ENCODE data around the gene SPATC1L.
"Not testable (repeated sequence)": the region's sequence is repeated elsewhere in the genome, so short reads cannot be mapped to it uniquely, and the experiment has no call there.

SPATC1L gene

GRCh38 chr21:46183910-46184624 lies at the start of gene SPATC1L:
SPATC1L (minus strand) TSS chr21:46184459; CDS start chr21:46182816, 1,643 bp downstream.
- no peak for FAIRE-seq

GRCh38 chr21:46229923-46230260 lies 45.6 kb upstream of the SPATC1L start:
- FAIRE-seq = no peak

- FAIRE-seq = no peak
Observed at GRCh38 chr21:46229133-46229922, 45.1 kb upstream of the SPATC1L start.

- no peak for FAIRE-seq
Observed at GRCh38 chr21:46228345-46229051, 44.2 kb upstream of the SPATC1L start, which contains the start of gene LSS. LSS (minus strand) TSS chr21:46228774; CDS start chr21:46228745, 29 bp downstream.

- no peak for FAIRE-seq
Observed at GRCh38 chr21:46227811-46228344, 43.6 kb upstream of the SPATC1L start.

GRCh38 chr21:46226920-46227599 lies 42.8 kb upstream of the SPATC1L start:
- no peak for FAIRE-seq

GRCh38 chr21:46226146-46226545 lies 41.9 kb upstream of the SPATC1L start:
- FAIRE-seq = no peak

GRCh38 chr21:46223661-46224060 lies 39.4 kb upstream of the SPATC1L start:
- not testable (repeated sequence) for FAIRE-seq

- FAIRE-seq = no peak
Observed at GRCh38 chr21:46223217-46223616, 39.0 kb upstream of the SPATC1L start.

- FAIRE-seq = no peak
Observed at GRCh38 chr21:46222436-46223116, 38.3 kb upstream of the SPATC1L start.

GRCh38 chr21:46221664-46222435 lies 37.6 kb upstream of the SPATC1L start:
- no peak for FAIRE-seq

GRCh38 chr21:46220847-46221246 lies 36.6 kb upstream of the SPATC1L start:
- FAIRE-seq = no peak

GRCh38 chr21:46220275-46220810 lies 36.1 kb upstream of the SPATC1L start:
- FAIRE-seq = no peak

- FAIRE-seq = no peak
Observed at GRCh38 chr21:46219591-46220239, 35.5 kb upstream of the SPATC1L start.

GRCh38 chr21:46218906-46219590 lies 34.8 kb upstream of the SPATC1L start:
- no peak for FAIRE-seq

- FAIRE-seq = no peak
Observed at GRCh38 chr21:46217511-46218196, 33.4 kb upstream of the SPATC1L start.

GRCh38 chr21:46216132-46216747 lies 32.0 kb upstream of the SPATC1L start:
- no peak for FAIRE-seq

GRCh38 chr21:46215436-46216131 lies 31.3 kb upstream of the SPATC1L start:
- FAIRE-seq = no peak

Measured in colon (tissue), 2 donors.